GM19438 (cell line): Measurements from ENCODE around the gene MACROD2.
"Not testable (repeated sequence)": the region's sequence is repeated elsewhere in the genome, so short reads cannot be mapped to it uniquely, and the experiment has no call there.

ENCODE experiments used
- ATAC-seq: cut with Tn5 transposase; IDR thresholded peaks from one replicate; pipeline ENCODE4 v1.9.1; 2021; ENCODE audit warnings: low read depth; ENCODE audit not compliant: unreplicated experiment

The MACROD2 gene

DNA sequence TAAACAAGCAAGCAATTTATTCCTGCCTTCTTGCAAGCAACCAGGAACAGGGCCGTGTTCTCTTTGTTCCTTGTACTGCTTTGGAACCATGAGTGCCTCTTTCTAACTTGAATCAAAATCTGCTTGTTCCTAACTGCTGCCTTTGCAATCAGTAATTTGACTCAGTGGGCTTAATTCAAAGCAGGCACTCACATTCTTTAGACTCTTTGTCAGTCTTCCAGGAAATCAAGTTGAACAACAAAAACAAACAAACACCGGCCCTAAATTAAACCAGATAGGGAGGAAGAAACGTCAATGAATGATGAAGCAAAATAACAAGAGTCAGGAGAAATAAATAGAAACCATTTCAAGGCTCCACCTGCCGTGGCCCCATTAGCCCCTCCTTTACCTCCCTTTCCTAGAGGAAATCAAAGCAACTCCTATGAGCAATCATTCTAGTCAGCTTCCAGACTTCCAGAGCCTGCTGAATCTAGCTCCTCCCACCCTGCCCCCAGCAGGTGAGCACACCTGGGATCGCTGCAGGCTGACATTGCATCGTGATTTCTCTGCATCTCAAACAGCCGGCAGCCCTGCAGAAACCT lies 924.3 kb downstream of the MACROD2 start:
- no peak for ATAC-seq

DNA sequence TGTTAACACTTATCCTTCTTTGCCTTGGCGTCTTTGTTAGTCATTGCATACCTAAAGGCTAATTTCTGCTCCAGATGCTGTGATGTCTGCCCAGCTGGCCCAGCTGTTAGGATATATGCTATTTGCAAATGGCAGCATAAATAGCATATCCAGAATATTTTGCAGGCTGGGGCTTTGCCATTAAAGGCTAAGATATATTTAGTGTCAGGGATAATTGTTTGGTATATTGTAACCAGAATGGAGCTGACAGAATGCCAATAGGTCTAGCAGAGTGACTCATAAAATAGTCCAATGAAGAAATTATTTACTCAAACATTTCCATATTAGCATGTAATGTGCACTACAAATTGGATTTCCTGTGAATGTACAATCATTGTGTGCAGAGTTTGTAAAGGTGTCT lies 926.2 kb downstream of the MACROD2 start:
- no peak for ATAC-seq

DNA sequence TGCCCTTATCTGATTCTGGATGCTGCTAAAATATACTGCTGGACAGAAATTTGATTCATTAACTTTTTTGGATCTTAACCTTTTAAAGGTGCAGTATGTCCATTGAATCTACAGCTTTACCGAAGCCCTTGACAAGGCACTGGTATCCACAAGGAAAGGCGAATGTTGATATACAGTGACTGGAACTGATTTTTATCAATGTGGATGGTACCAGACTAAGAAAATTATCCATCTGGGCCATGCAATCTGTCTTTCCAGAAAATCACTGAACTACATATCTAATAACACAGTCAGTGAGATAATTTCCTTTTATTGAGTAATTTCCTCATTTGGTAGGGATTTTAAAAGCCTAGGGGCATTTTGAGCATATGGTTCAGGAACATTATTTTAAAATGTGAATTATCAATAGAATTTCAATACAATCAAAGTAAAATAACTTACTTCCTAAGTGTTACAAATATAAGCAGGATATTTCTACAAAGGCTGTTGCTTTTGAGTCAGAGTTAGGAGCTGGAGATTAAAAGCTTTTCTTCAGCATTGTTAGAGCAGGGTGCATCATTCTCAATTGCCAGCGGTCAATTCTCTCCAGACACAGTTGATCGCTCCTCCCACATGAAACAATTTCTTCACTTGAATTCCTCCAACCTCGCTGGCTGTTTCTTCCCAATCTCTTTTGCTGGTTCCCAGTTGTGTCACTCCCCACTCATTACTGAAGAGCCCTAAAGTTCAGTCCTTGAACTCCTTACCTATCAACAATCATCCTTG lies 927.4 kb downstream of the MACROD2 start:
- ATAC-seq = no peak

DNA sequence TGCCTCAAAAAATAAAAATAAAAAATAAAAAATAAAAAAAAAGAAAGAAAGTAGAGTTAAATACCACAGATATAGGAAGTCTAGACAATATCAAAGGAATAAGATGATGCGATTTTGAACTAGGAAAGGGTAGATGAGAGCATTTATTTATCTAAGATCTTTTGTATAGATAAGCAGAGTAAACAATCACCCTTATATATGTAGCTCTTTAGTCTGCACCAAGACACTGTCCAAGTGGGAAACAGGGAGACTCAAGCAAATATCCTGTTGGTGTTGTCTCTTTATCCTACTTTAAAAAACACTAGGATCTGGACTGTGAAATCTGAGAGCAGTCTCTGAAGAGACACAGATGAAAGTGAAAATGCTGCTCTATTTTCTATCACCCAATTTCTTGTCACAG lies 929.1 kb downstream of the MACROD2 start:
- ATAC-seq = no peak

DNA sequence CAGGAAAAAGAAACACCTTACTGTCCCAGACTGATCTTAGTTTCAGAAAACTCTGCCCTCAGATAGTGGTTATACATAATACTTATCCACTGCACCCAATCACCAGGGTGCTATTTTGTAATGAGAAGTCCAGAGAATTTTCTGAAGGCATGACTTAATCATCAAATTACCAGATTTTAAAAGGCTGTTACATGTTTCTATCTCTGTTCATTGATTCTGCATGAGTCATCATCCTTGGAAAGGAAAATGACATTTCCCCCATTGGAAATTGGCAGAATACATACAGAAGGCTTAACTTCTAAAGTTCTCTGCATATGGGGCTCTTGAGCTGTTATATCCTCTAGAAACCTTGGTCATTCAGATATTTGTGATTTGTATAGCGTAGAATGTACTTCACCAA lies 930.0 kb downstream of the MACROD2 start:
- ATAC-seq = no peak

DNA sequence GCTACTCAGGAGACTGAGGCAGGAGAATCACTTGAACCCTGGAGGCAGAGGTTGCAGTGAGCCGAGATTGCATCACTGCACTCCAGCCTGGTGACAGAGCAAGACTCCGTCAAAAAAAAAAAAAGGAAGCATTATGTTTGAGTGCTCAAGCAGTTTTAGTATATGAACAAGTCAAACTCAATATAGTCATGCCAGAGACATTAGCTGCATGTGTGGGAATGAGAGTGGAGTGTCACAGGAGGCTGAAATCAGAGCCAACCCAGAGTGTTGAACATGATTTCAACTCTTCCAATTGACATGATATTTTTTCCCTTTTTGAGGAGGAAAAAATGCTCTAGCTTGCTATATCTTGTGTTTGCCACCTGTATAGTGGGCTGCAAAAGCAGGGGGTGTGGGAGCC lies 931.1 kb downstream of the MACROD2 start:
- not testable (repeated sequence) for ATAC-seq

DNA sequence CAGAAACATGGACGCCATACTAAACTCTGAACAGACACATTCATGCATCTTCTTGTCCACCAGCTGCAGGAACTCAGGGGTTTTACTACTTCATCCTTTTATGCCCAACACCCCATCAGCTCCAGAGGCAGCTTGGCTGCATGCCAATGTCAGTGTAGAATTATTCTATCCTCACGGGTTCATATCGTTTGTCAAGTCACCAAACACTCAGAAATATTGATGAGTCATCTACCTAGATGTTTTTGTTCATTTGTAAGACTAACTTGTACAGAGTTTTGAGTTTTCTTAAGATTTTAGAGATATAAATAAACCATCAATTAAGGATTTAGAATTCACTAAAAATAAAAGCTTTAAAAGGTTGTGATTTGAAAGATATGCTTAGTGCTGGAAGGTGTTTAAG lies 932.8 kb downstream of the MACROD2 start:
- ATAC-seq = no peak

DNA sequence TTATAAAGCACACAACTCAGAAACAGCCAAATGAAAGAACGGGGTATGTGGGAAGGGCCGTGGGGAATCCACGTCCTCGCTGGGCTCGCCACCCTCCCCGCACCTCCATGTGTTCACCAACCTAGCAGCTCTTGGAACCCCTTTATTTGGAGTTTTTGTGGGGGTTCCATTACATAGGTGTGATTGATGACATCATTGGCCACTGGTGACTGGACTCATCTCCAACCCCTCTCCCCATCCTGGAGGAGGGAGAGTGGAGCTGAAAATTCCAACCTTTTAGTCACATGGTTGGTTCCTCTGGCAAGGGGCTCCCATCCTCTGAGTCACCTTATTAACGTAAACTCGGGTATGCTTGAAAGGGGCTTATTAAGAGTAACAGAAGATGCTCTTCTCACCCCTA lies 934.1 kb downstream of the MACROD2 start:
- no peak for ATAC-seq

DNA sequence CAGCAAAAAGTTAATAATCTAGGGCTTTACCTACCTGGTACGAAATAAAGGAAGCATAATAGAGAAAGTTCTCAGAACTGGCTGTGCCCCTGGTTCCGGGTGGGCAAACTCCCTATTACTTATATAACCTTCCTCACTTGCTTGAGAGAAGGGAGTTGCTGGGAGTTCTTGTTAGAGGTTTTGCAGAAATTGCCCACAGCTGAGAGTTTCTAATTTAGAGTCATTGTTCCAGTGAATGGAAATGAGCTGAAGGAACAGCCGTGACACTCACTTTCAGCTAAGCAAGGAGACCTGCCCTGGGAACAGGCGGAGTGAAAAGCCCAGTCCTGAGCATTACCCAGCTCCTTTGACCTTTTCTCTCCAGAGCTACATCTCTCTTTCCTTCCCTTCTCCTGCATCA lies 936.7 kb downstream of the MACROD2 start:
- no peak for ATAC-seq

DNA sequence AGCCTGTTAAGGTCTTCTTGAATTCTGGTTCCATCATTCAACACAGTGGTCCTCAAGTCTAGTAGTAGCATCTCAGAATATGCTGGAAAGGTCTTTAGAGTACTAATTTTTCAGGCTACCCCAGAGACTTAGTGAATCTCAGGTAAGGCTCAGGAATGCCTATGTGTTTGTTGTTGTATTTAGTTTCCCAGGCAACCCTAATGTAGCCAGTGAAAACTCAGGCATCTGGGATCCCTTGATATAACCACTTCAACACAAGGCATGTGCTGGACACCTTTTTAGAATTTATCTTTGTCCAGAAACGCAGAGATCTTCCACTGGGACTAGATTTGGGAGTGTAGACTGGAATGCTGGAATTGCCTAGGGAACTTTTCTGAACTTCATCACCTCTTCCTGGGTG lies 940.0 kb downstream of the MACROD2 start:
- no peak for ATAC-seq

DNA sequence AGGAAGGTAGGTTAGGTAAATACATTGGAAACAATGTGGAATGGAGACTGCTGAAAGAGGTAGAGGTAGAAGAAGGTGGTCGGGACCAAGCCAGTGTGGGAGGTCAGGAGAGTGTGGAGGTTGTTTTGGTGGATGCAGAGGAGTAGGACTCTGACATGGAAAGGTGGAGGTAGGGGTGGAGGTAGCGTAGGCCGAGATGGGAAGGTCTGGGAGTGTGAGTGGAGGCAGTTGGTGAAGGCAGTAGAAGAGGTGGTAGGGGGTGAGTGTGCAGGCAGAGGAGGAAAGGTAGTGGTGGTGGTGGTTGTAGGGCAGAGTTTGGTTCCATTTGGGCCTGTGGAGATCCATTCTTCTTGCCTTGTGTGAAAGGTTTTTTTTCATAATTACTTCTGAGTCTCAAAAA lies 941.7 kb downstream of the MACROD2 start:
- no peak for ATAC-seq

DNA sequence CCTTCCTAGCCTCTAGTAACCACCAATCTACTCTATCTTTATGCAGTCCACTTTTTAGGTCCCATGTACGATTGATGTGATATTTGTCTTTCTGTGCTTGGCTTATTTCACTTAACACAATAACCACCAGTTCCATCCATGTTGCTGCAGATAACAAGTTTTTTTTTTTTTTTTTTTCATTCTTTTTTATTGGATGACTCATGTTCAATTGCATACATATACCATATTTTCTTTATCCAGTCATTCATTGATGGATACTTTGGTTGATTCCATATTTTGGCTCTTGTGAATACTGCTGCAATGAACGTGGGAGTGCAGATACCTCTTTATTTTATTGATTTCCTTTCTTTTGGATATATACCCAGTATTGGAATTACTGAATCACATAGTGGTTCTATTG lies 942.5 kb downstream of the MACROD2 start:
- no peak for ATAC-seq

DNA sequence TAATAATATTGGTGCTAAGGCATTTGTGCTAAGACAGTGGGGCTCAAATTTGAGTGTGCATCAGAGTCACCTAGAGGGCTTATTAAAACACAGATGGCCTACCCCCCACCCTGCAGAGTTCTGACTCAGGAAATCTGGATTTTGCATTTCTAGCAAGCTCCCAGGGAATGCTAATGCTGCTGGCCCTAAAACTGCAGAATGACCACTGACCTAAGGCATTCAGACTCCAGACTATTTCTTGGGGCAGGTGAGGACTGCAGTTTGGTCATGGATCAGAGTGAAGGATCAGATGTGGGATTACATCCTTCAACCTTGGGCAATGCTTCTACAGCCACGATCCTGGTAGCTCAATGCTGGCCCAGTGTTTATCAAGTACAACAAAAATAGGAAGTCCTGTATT lies 952.2 kb downstream of the MACROD2 start:
- no peak for ATAC-seq

DNA sequence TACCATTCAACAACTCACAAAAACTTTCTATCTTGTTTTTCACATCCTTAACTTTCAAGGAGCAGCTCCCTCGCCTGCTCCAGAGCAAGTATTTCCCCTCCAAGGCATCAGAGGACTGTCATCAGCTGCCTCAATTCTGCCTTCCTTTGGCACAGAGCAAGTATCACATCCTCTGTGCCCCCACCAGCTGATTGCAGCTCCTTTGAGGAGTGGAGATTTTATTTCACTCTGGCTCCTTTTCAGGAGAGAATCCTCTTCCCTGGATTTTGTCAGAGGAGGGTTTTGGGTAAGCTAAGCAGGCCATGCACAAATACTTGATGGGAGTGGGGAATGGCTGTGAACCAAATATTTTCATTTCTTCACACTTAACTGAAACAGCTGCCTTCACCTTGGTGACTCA lies 952.6 kb downstream of the MACROD2 start:
- ATAC-seq = no peak

DNA sequence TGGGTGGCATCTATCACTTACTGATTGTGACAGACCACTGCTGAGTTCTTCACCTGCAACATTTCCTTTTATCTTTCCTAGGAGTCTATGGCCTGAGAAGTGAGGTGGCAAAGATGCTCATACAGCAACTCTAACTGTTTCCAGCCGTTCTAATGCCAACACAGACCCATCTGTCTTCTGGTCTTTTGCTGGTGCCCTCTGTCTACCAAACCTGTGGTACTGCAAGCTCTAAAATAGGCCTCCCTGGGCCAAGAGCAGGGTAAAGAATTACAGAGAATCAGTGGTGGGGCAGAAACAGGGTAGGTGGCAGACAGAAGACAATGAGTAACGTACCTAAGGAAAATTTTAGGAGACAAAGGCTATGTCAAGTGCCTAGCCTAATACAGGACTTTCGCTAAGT lies 953.1 kb downstream of the MACROD2 start:
- ATAC-seq = no peak

DNA sequence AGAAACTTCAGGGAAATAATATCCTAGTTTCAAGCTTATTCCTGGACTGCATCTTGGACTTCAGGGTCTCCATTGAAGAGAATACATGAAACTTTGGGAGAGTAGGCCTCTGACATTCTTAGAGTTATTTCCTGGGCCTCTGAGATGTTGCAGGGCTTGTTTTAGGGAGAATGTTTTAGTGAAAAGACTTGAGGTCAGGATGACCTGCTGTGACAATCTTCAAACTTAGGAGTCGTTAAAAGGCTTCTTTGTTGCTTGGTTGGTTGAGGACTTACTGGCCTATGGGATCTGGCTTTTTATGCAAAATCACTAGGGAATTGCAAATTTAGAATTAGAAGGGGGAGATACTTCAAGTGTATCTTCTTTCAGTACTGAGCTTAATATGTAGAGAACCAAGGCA lies 955.3 kb downstream of the MACROD2 start:
- ATAC-seq = no peak

DNA sequence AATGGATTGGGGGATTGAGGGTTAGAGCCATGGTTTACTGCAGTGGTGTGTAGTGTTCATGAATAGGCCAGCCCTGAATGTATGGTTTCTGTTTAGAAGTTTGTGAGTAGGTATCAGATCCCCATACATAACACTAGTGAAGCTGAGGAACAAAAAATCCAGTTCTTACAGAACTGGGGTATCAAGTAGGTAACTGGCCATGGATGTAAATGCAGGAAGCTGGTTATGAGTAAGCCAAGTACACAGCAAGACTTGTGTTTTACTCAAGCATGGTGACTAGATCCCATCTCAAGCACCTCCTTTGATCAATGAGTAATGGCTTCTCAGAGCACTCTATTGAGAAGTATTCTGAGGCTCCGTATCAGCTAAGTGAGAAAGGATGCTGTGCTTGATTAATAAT lies 955.8 kb downstream of the MACROD2 start:
- no peak for ATAC-seq

DNA sequence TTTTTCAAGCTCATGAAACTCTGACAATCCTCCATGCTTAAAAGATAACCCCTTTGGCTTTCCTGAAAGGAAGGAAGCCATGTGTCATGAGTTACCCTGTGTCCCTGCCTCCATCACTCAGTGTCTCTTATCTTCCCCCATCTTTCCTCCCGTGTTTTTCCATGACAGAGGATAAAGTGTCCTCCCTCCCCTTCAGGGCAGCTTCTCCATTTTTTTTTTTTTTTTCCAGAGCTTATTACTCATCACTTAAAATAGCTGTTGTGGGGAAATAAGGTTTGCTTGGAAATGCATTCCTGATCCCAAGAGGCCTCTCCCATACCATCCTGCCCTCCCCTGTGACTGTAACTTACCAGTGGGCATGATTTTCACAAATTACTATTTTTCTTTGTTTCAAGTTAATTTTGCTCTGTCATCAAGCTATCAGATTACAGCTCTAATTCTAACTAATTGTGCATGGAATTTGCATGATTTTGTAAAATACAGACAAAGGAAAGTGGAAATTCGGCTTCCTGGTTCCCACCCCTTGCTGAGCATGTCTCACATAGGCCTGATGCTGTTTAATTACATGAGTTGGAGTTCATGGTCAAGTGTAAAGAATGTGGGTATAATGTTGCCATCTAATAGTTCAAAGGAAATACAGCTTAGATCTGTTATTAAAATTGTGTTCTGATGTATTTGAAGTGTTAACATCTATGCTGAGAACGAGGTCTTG lies 956.5 kb downstream of the MACROD2 start:
- ATAC-seq = no peak

DNA sequence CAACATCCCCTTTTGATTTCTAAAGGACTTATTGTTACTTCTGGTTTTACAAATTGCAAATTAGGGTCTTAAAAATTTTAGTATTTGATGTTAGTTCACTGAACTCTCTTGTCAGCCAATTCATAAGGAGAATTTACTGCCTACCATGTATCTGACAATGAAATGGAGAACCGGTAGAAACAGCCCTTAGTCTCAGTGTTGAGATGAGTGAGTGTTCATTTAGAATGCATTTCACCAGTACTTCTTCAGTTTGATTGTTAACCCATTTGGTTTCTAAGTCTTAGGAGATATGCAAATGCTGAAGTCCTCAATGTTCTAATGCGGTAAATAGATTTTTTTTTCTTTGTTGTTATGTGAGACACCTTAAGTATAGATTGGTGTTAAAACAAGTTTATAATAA lies 958.4 kb downstream of the MACROD2 start:
- no peak for ATAC-seq

DNA sequence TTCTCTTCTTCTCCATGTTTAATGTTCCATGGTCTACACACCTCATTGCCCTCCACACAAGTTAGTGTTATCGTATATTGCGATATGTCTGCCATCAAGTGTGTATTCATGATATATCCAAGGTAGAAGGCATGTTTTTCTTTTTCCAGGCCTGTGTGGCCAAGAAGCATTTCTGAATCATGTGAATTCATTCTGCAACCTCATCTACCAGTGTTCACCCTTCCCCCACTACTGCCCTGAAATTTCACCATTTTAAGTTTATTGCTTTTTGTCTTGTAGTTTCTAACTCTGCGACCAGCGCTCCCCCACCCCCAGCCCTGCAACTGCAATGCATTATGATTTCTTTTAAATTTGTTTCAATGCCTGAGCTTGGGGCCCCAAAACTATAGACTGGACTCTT lies 960.1 kb downstream of the MACROD2 start:
- ATAC-seq = no peak

DNA sequence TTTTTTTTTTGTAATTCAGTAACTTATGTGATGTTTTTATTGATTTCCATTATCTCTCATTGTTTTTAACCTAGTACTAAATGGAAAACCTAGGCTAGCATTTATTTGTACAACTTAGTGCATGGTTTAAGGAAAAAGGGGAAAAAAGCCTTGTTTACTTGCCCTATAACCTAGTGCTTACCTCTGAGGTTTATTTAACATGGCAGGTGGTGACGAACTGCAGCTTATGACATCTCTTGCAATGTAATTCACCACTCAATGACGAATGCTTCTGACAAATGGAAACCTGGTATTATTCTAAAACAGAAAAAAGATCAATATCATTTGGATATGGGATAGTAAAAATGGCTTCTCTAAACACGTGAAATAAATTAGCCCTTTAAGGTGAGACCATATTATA lies 960.7 kb downstream of the MACROD2 start:
- ATAC-seq = no peak

DNA sequence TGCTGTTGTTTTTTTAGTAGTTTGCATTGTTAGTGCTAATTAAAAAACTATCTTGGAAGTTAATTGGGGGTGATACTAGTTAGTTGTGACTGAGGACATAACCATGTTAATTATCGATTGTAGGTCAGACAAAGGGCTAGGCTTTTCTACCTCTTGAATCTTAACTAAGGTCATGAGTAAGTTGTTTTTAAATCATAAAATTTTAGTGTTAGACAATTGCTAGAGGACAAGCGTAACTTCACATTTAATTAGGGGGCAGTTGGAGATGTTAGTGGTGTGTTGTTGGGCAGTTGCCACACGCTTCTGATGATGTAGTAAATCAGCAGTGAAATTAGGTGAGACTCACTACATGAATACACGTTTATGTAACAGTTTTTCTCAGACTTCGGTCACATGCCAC lies 961.2 kb downstream of the MACROD2 start:
- ATAC-seq = no peak
